Measurements from ENCODE around the gene APOM.

DNA sequence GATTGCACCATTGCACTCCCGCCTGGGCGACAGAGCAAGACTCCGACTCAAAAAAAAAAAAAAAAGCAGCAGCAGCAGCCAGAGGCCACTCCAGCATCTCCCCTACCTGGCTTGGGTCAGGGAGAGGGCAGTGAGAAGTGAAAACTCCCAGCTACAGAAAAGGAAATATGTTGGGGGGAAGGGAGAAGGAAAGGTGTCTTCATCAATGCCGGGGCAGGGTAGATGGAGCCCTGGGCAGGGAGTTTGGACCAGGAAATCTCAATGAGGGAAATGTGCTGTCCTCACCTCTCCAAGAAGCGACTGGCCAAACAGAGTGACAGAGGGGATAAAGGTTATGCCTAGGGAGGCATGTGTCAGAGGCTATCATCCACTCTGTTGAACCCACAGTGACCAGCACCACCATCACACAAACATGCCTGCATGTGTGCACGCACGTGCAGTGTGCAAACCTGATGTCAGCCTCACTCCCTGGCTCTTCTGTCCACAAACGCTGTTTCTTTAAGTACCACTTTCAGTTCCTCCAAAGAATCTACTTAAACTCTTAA lies 41.5 kb upstream of the APOM start:
- TF ChIP-seq, protein P1, sequence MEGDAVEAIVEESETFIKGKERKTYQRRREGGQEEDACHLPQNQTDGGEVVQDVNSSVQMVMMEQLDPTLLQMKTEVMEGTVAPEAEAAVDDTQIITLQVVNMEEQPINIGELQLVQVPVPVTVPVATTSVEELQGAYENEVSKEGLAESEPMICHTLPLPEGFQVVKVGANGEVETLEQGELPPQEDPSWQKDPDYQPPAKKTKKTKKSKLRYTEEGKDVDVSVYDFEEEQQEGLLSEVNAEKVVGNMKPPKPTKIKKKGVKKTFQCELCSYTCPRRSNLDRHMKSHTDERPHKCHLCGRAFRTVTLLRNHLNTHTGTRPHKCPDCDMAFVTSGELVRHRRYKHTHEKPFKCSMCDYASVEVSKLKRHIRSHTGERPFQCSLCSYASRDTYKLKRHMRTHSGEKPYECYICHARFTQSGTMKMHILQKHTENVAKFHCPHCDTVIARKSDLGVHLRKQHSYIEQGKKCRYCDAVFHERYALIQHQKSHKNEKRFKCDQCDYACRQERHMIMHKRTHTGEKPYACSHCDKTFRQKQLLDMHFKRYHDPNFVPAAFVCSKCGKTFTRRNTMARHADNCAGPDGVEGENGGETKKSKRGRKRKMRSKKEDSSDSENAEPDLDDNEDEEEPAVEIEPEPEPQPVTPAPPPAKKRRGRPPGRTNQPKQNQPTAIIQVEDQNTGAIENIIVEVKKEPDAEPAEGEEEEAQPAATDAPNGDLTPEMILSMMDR (conservative IDR thresholded peaks at IDR 0.05), result no peak
- TF ChIP-seq ZFX (IDR thresholded peaks at IDR 0.05), result no peak

Data from C4-2B (cell line).